ENCODE data around the gene UFM1.
"Not testable (repeated sequence)": the region's sequence is repeated elsewhere in the genome, so short reads cannot be mapped to it uniquely, and the experiment has no call there.

Gene UFM1

DNA sequence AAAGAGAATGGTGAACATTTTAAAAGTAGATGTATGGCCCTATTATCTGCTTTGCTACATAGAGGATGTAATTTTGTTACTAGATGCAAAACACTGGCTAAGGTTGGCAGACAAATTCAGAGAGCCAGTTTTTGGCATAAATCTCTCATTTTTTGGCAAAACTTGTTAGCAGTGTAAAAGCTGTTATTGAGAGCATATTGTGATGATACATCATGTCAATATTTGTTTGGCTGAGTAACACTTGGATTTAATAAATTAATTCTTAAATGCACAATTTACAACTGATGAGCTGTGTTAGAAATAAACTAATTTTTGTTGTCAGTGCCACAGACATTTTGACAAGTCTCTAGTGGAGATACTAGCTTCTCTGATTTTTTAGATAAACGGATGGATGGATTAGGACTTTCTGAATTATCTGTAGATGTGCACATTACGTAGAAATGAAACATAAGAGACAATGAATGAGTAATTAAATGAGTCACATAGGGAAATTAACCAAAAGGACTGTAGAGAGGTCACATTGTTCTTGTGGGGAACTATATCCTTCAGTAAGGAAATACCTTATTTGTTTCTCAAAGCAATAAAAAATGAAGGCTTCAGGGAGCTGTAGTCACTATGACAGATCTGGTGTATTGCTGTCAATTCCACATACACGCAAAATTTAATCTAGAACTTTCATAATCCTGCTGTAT, 17.4 kb downstream of the UFM1 start:
- H3K27me3 ChIP-seq (ENCODE audit: insufficient read depth, low read length, poor library complexity, severe bottlenecking): no peaks in the 10 kb centered on the region
- H3K79me2 ChIP-seq (ENCODE audit: insufficient read depth, low read length): no peaks in the 10 kb centered on the region
- peaks cover 1% of the 10 kb centered on the region for H3K36me3 ChIP-seq (ENCODE audit: insufficient read depth, low read length)
- no peak overlapping the region for H3K4me3 ChIP-seq (ENCODE audit: low read length, poor library complexity, severe bottlenecking)
- no peaks in the 10 kb centered on the region for H3F3A ChIP-seq (ENCODE audit: low read depth)
- H2AFZ ChIP-seq (ENCODE audit: low read length): no peak overlapping the region
- no peaks in the 10 kb centered on the region for H3K9me2 ChIP-seq (replicated peaks; ENCODE audit: low read depth, low read length)
- TF ChIP-seq EZH2phosphoT487 (IDR thresholded peaks at IDR 0.05; ENCODE audit: borderline replicate concordance) (no peak), CTCF (conservative IDR thresholded peaks at IDR 0.05; ENCODE audit: low read length) (no peak)
- H3K9ac ChIP-seq (ENCODE audit: low read depth, low read length, poor library complexity, severe bottlenecking): no peak overlapping the region
- no peaks in the 10 kb centered on the region for H3K4me1 ChIP-seq (ENCODE audit: insufficient read depth, low read length, poor library complexity, severe bottlenecking)
- H4K20me1 ChIP-seq (ENCODE audit: insufficient read depth, low read length, poor library complexity, severe bottlenecking): no peaks in the 10 kb centered on the region
- H3K4me2 ChIP-seq (ENCODE audit: low read depth, low read length, poor library complexity, severe bottlenecking): no peak overlapping the region
- no peaks in the 10 kb centered on the region for H3K9me3 ChIP-seq (ENCODE audit: insufficient read depth, low read depth, low read length)

DNA sequence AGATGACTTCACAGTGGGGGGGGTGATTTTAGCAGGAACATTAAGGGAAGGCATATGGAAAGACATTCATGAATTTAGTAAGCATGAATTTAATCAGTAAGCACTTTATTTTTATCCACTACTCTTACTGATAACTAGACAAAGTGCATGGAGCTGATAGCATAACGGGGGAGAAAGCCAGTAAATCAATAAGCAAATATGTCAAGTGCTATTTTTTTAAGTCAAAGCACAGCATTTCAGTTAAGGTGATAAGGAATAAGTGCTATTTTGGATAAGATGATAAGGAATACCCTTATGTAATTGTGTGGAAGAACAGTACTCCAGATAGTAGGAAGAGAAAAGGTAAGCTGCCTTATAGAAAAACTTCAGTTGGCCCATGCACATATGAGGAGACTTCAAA, 19.4 kb downstream of the UFM1 start:
- H3F3A ChIP-seq (ENCODE audit: low read depth): no peaks in the 10 kb centered on the region

GRCh38 chr13:38370096-38370495, 20.4 kb downstream of the UFM1 start:
- H3K27me3 ChIP-seq (ENCODE audit: insufficient read depth, low read length, poor library complexity, severe bottlenecking); H3K4me1 ChIP-seq (ENCODE audit: insufficient read depth, low read length, poor library complexity, severe bottlenecking); H3K4me3 ChIP-seq (ENCODE audit: low read length, poor library complexity, severe bottlenecking); H3K9ac ChIP-seq (ENCODE audit: low read depth, low read length, poor library complexity, severe bottlenecking); H4K20me1 ChIP-seq (ENCODE audit: insufficient read depth, low read length, poor library complexity, severe bottlenecking); H3K4me2 ChIP-seq (ENCODE audit: low read depth, low read length, poor library complexity, severe bottlenecking); H3K9me2 ChIP-seq (replicated peaks; ENCODE audit: low read depth, low read length); H3K79me2 ChIP-seq (ENCODE audit: insufficient read depth, low read length); H3K36me3 ChIP-seq (ENCODE audit: insufficient read depth, low read length); H3F3A ChIP-seq (ENCODE audit: low read depth); H2AFZ ChIP-seq (ENCODE audit: low read length); H3K9me3 ChIP-seq (ENCODE audit: insufficient read depth, low read depth, low read length): not testable (repeated sequence)

More for the DNA sequence above, 19.4 kb downstream of the UFM1 start:
- Histone ChIP-seq H3K9me3 (ENCODE audit: insufficient read depth, low read depth, low read length) (no peaks in the 10 kb centered on the region), H4K20me1 (ENCODE audit: insufficient read depth, low read length, poor library complexity, severe bottlenecking) (no peaks in the 10 kb centered on the region), H3K27me3 (ENCODE audit: insufficient read depth, low read length, poor library complexity, severe bottlenecking) (no peaks in the 10 kb centered on the region), H3K79me2 (ENCODE audit: insufficient read depth, low read length) (no peaks in the 10 kb centered on the region), H3K4me3 (ENCODE audit: low read length, poor library complexity, severe bottlenecking) (no peak overlapping the region), H3K4me2 (ENCODE audit: low read depth, low read length, poor library complexity, severe bottlenecking) (no peak overlapping the region), H3K36me3 (ENCODE audit: insufficient read depth, low read length) (no peaks in the 10 kb centered on the region), H3K4me1 (ENCODE audit: insufficient read depth, low read length, poor library complexity, severe bottlenecking) (no peaks in the 10 kb centered on the region), H2AFZ (ENCODE audit: low read length) (no peak overlapping the region), H3K9ac (ENCODE audit: low read depth, low read length, poor library complexity, severe bottlenecking) (no peak overlapping the region), H3K9me2 (replicated peaks; ENCODE audit: low read depth, low read length) (no peaks in the 10 kb centered on the region)
- TF ChIP-seq CTCF (conservative IDR thresholded peaks at IDR 0.05; ENCODE audit: low read length): no peak
- TF ChIP-seq EZH2phosphoT487 (IDR thresholded peaks at IDR 0.05; ENCODE audit: borderline replicate concordance): no peak

GRCh38 chr13:38372820-38373383, 23.3 kb downstream of the UFM1 start:
- no peak overlapping the region for H2AFZ ChIP-seq (ENCODE audit: low read length)

More at GRCh38 chr13:38372820-38373383, 23.3 kb downstream of the UFM1 start:
- no peak overlapping the region for H3K9ac ChIP-seq (ENCODE audit: low read depth, low read length, poor library complexity, severe bottlenecking)
- H3K9me2 ChIP-seq (replicated peaks; ENCODE audit: low read depth, low read length): peaks cover 4% of the 10 kb centered on the region; the same call in 1 of the 2 replicates
- no peaks in the 10 kb centered on the region for H3K27me3 ChIP-seq (ENCODE audit: insufficient read depth, low read length, poor library complexity, severe bottlenecking)
- H3K4me3 ChIP-seq (ENCODE audit: low read length, poor library complexity, severe bottlenecking): no peak overlapping the region
- H3K4me1 ChIP-seq (ENCODE audit: insufficient read depth, low read length, poor library complexity, severe bottlenecking): no peaks in the 10 kb centered on the region
- H3K79me2 ChIP-seq (ENCODE audit: insufficient read depth, low read length): no peaks in the 10 kb centered on the region
- no peaks in the 10 kb centered on the region for H3K36me3 ChIP-seq (ENCODE audit: insufficient read depth, low read length)
- H3K4me2 ChIP-seq (ENCODE audit: low read depth, low read length, poor library complexity, severe bottlenecking): no peak overlapping the region
- H3K9me3 ChIP-seq (ENCODE audit: insufficient read depth, low read depth, low read length): no peaks in the 10 kb centered on the region
- H4K20me1 ChIP-seq (ENCODE audit: insufficient read depth, low read length, poor library complexity, severe bottlenecking): no peaks in the 10 kb centered on the region
- H3F3A ChIP-seq (ENCODE audit: low read depth): no peaks in the 10 kb centered on the region
- TF ChIP-seq CTCF (conservative IDR thresholded peaks at IDR 0.05; ENCODE audit: low read length): no peak
- no peak for TF ChIP-seq EZH2phosphoT487 (IDR thresholded peaks at IDR 0.05; ENCODE audit: borderline replicate concordance)

Data from Loucy (cell line).